ENCODE measurements around the gene MEGF11.
"Not testable (repeated sequence)": the region's sequence is repeated elsewhere in the genome, so short reads cannot be mapped to it uniquely, and the experiment has no call there.

MEGF11 gene

GRCh38 chr15:65877749-65878148 is 375.8 kb downstream of the MEGF11 start:
- DNase-seq: no peak

GRCh38 chr15:65875458-65875857 is 378.1 kb downstream of the MEGF11 start:
- no peak for DNase-seq

- no peak for DNase-seq
These were observed 380.3 kb downstream of the MEGF11 start for GRCh38 chr15:65873256-65873655.

GRCh38 chr15:65872596-65872995 is 381.0 kb downstream of the MEGF11 start:
- DNase-seq: not testable (repeated sequence)

- DNase-seq: not testable (repeated sequence)
These were observed 381.7 kb downstream of the MEGF11 start for GRCh38 chr15:65871886-65872285.

- DNase-seq: no peak
These were observed 382.5 kb downstream of the MEGF11 start for GRCh38 chr15:65870889-65871533.

- peak in 9 of 14 donors; percentile 0 to 47 (median 31) for DNase-seq
These were observed 383.3 kb downstream of the MEGF11 start for GRCh38 chr15:65869954-65870871.

GRCh38 chr15:65869126-65869953 is 384.2 kb downstream of the MEGF11 start, which contains the start of gene RAB11A:
RAB11A (plus strand) TSS chr15:65869491; CDS start chr15:65869586, 95 bp downstream.
- DNase-seq: peak; percentile 75 to 98 (median 94)

GRCh38 chr15:65868546-65869125 is 384.9 kb downstream of the MEGF11 start:
- no peak for DNase-seq

GRCh38 chr15:65867933-65868332 is 385.6 kb downstream of the MEGF11 start:
- not testable (repeated sequence) for DNase-seq

GRCh38 chr15:65867244-65867643 is 386.3 kb downstream of the MEGF11 start:
- DNase-seq: no peak

GRCh38 chr15:65863106-65863505 is 390.4 kb downstream of the MEGF11 start:
- DNase-seq: no peak

GRCh38 chr15:65862682-65863081 is 390.9 kb downstream of the MEGF11 start:
- no peak for DNase-seq

GRCh38 chr15:65857718-65858402 is 395.7 kb downstream of the MEGF11 start:
- DNase-seq: no peak

- peak in 2 of 14 donors; percentile 3 for DNase-seq
These were observed 396.6 kb downstream of the MEGF11 start for GRCh38 chr15:65856821-65857455.

- DNase-seq: no peak
These were observed 401.6 kb downstream of the MEGF11 start for GRCh38 chr15:65851981-65852380.

- DNase-seq: no peak
These were observed 405.6 kb downstream of the MEGF11 start for GRCh38 chr15:65847989-65848388.

GRCh38 chr15:65845826-65846519 is 407.6 kb downstream of the MEGF11 start:
- DNase-seq: no peak
